Natural killer cell treated with Interleukin-12 subunit alpha and Interleukin-12 subunit beta and Interleukin-15 and Interleukin-18, amount 100 ng/mL, for 72 hours (primary cell): ENCODE results near the gene OR1L6. TPM values are rescaled to one million over a fixed set of nuclear protein-coding genes. Genes with fewer than 3 reads are reported as not detected.

ENCODE experiments used
- ATAC-seq, 2 donors: fragments of 150-1000 bp; cut with Tn5 transposase in 1 of 2; sonication (Bioruptor Pico), chemical (Tn5 transposase) in 1 of 2; 2 replicates each; pipeline ENCODE4 v1.10.0; 2021
- DNase-seq: peaks from one replicate; pipeline ENCODE4 v3.0.0; 2022; ENCODE audit warnings: low spot score
- H3K27ac Mint-ChIP-seq, 2 donors: 1 replicate in 1 of 2; 2 replicates in 1 of 2; pipeline ENCODE4 v1.8.0; 2022; ENCODE audit warnings: mixed read lengths in 2 of 2, mild to moderate bottlenecking in 1 of 2, moderate library complexity in 1 of 2
- H3K27me3 Mint-ChIP-seq, 2 donors: 1 replicate in 1 of 2; 2 replicates in 1 of 2; pipeline ENCODE4 v1.8.0; 2022; ENCODE audit warnings: mixed read lengths in 2 of 2
- H3K36me3 Mint-ChIP-seq: one replicate; pipeline ENCODE4 v1.8.0; 2022; ENCODE audit warnings: mixed read lengths
- H3K4me1 Mint-ChIP-seq, 2 donors: 1 replicate in 1 of 2; 2 replicates in 1 of 2; pipeline ENCODE4 v1.8.0; 2022; ENCODE audit warnings: low read depth in 2 of 2, mixed read lengths in 2 of 2, mild to moderate bottlenecking in 1 of 2
- H3K4me3 Mint-ChIP-seq: one replicate; pipeline ENCODE4 v1.8.0; 2022; ENCODE audit warnings: mixed read lengths
- H3K9me3 Mint-ChIP-seq: 2 replicates; pipeline ENCODE4 v1.8.0; 2022; ENCODE audit warnings: mixed read lengths
- total RNA-seq, 2 donors: library from RNA; stranded (reverse); gene quantifications; one replicate each; pipeline ENCODE4 v1.2.3, GENCODE V29; 2022

OR1L6 gene
- not detected for total RNA-seq

- H3K9me3 Mint-ChIP-seq, result peaks cover 4% of the 10 kb centered on the region
- ATAC-seq (no peak), DNase-seq (no peak)
- H3K4me3 Mint-ChIP-seq, result no peak within 1 kb of the TSS
- H3K27me3 Mint-ChIP-seq, result peaks cover 0 to 24% of the 10 kb centered on the region in 2 donors
- H3K36me3 Mint-ChIP-seq, result peaks cover 5% of the 10 kb centered on the region
- H3K27ac Mint-ChIP-seq, result no peak within 1 kb of the TSS
- H3K4me1 Mint-ChIP-seq, result no peaks in the 10 kb centered on the region
Measured at GRCh38 chr9:122742003-122742402, at the start of gene OR1L6. TSS of gene OR1L6 (plus strand) at chr9:122742303. CDS start at chr9:122749848, 7,545 bp downstream.

- H3K4me1 Mint-ChIP-seq, result no peaks in the 10 kb centered on the region
- no peak overlapping the region for H3K27ac Mint-ChIP-seq
- DNase-seq (no peak), ATAC-seq (no peak)
- peaks cover under 1 to 24% of the 10 kb centered on the region in 2 donors for H3K27me3 Mint-ChIP-seq
- H3K4me3 Mint-ChIP-seq, result no peak overlapping the region
- peaks cover 16% of the 10 kb centered on the region for H3K9me3 Mint-ChIP-seq
- peaks cover 17% of the 10 kb centered on the region for H3K36me3 Mint-ChIP-seq
Measured at GRCh38 chr9:122695696-122696095, 46.4 kb upstream of the OR1L6 start.

GRCh38 chr9:122718038-122718437 lies 24.1 kb upstream of the OR1L6 start:
- ATAC-seq, result no peak
- Mint-ChIP-seq H3K27ac (no peak overlapping the region), H3K27me3 (peaks cover 5 to 12% of the 10 kb centered on the region in 2 donors), H3K9me3 (peaks cover 20% of the 10 kb centered on the region), H3K36me3 (no peaks in the 10 kb centered on the region), H3K4me3 (no peak overlapping the region), H3K4me1 (no peaks in the 10 kb centered on the region)
- DNase-seq, result no peak

- no peak for DNase-seq
- ATAC-seq, result no peak
- Mint-ChIP-seq H3K27me3 (peaks cover 5 to 13% of the 10 kb centered on the region in 2 donors), H3K9me3 (peaks cover 20% of the 10 kb centered on the region), H3K4me3 (no peak overlapping the region), H3K27ac (no peak overlapping the region), H3K36me3 (peaks cover 3% of the 10 kb centered on the region), H3K4me1 (no peaks in the 10 kb centered on the region)
Measured at GRCh38 chr9:122719218-122719617, 22.9 kb upstream of the OR1L6 start.

GRCh38 chr9:122723690-122724089 lies 18.4 kb upstream of the OR1L6 start, which contains the start of gene OR1L4:
TSS of gene OR1L4 (plus strand) at chr9:122723990. CDS start at chr9:122723990, 0 bp downstream.
- Mint-ChIP-seq H3K27me3 (peaks cover 5 to 15% of the 10 kb centered on the region in 2 donors), H3K4me3 (no peak within 1 kb of the TSS), H3K27ac (no peak within 1 kb of the TSS), H3K36me3 (peaks cover 9% of the 10 kb centered on the region), H3K4me1 (no peaks in the 10 kb centered on the region), H3K9me3 (peaks cover 25% of the 10 kb centered on the region)
- ATAC-seq (no peak), DNase-seq (no peak)

- H3K9me3 Mint-ChIP-seq, result peaks cover 5% of the 10 kb centered on the region
- H3K4me1 Mint-ChIP-seq, result no peaks in the 10 kb centered on the region
- peaks cover 0 to 22% of the 10 kb centered on the region in 2 donors for H3K27me3 Mint-ChIP-seq
- no peak overlapping the region for H3K4me3 Mint-ChIP-seq
- peaks cover 24% of the 10 kb centered on the region for H3K36me3 Mint-ChIP-seq
- no peak for DNase-seq
- ATAC-seq, result no peak
- H3K27ac Mint-ChIP-seq, result no peak overlapping the region
Measured at GRCh38 chr9:122754825-122755224, 12.7 kb downstream of the OR1L6 start.

- peaks cover 39% of the 10 kb centered on the region for H3K36me3 Mint-ChIP-seq
- H3K27me3 Mint-ChIP-seq, result peaks cover 16 to 28% of the 10 kb centered on the region in 2 donors
- ATAC-seq (no peak), DNase-seq (no peak)
- peaks cover 22% of the 10 kb centered on the region for H3K9me3 Mint-ChIP-seq
- no peaks in the 10 kb centered on the region for H3K4me1 Mint-ChIP-seq
- H3K4me3 Mint-ChIP-seq, result no peak overlapping the region
- no peak overlapping the region for H3K27ac Mint-ChIP-seq
Measured at GRCh38 chr9:122767817-122768216, 25.7 kb downstream of the OR1L6 start.

- H3K36me3 Mint-ChIP-seq, result peaks cover 6% of the 10 kb centered on the region
- no peaks in the 10 kb centered on the region for H3K4me1 Mint-ChIP-seq
- H3K4me3 Mint-ChIP-seq, result no peak overlapping the region
- H3K9me3 Mint-ChIP-seq, result peaks cover 7% of the 10 kb centered on the region
- H3K27ac Mint-ChIP-seq, result no peak overlapping the region
- DNase-seq (no peak), ATAC-seq (no peak)
- peaks cover 8 to 19% of the 10 kb centered on the region in 2 donors for H3K27me3 Mint-ChIP-seq
Measured at GRCh38 chr9:122777052-122777451, 34.9 kb downstream of the OR1L6 start.

- no peak for ATAC-seq
- H3K9me3 Mint-ChIP-seq, result peaks cover 4% of the 10 kb centered on the region
- H3K27me3 Mint-ChIP-seq, result peaks cover 4 to 8% of the 10 kb centered on the region in 2 donors
- no peaks in the 10 kb centered on the region for H3K36me3 Mint-ChIP-seq
- H3K4me3 Mint-ChIP-seq, result no peak overlapping the region
- no peak overlapping the region for H3K27ac Mint-ChIP-seq
- no peak for DNase-seq
- no peaks in the 10 kb centered on the region for H3K4me1 Mint-ChIP-seq
Measured at GRCh38 chr9:122777935-122778627, 36.0 kb downstream of the OR1L6 start.

- Mint-ChIP-seq H3K27ac (no peak overlapping the region), H3K9me3 (no peaks in the 10 kb centered on the region)
Measured at GRCh38 chr9:122779181-122779580, 37.1 kb downstream of the OR1L6 start.

GRCh38 chr9:122780026-122780425 lies 37.9 kb downstream of the OR1L6 start:
- H3K27me3 Mint-ChIP-seq, result no peaks in the 10 kb centered on the region

More at GRCh38 chr9:122779181-122779580, 37.1 kb downstream of the OR1L6 start:
- Mint-ChIP-seq H3K4me3 (no peak overlapping the region), H3K4me1 (no peaks in the 10 kb centered on the region), H3K27me3 (no peaks in the 10 kb centered on the region), H3K36me3 (no peaks in the 10 kb centered on the region)
- DNase-seq (no peak), ATAC-seq (no peak)

GRCh38 chr9:122781671-122782070 lies 39.6 kb downstream of the OR1L6 start:
- no peaks in the 10 kb centered on the region for H3K9me3 Mint-ChIP-seq
- H3K4me3 Mint-ChIP-seq, result no peak overlapping the region
- ATAC-seq (no peak), DNase-seq (no peak)
- no peaks in the 10 kb centered on the region for H3K36me3 Mint-ChIP-seq
- no peak overlapping the region for H3K27ac Mint-ChIP-seq
- H3K27me3 Mint-ChIP-seq, result no peaks in the 10 kb centered on the region
- no peaks in the 10 kb centered on the region for H3K4me1 Mint-ChIP-seq

More at GRCh38 chr9:122780026-122780425, 37.9 kb downstream of the OR1L6 start:
- H3K4me1 Mint-ChIP-seq, result no peaks in the 10 kb centered on the region
- H3K27ac Mint-ChIP-seq, result no peak overlapping the region
- no peak overlapping the region for H3K4me3 Mint-ChIP-seq
- no peaks in the 10 kb centered on the region for H3K9me3 Mint-ChIP-seq
- ATAC-seq (no peak), DNase-seq (no peak)
- H3K36me3 Mint-ChIP-seq, result no peaks in the 10 kb centered on the region

GRCh38 chr9:122785269-122785668 lies 43.2 kb downstream of the OR1L6 start:
- ATAC-seq, result no peak
- Mint-ChIP-seq H3K27me3 (no peaks in the 10 kb centered on the region), H3K36me3 (no peaks in the 10 kb centered on the region), H3K4me1 (no peaks in the 10 kb centered on the region), H3K27ac (no peak overlapping the region), H3K4me3 (no peak overlapping the region), H3K9me3 (no peaks in the 10 kb centered on the region)
- DNase-seq, result no peak

GRCh38 chr9:122786338-122786737 lies 44.2 kb downstream of the OR1L6 start:
- H3K36me3 Mint-ChIP-seq, result no peaks in the 10 kb centered on the region
- H3K4me1 Mint-ChIP-seq, result no peaks in the 10 kb centered on the region
- ATAC-seq, result no peak
- H3K9me3 Mint-ChIP-seq, result no peaks in the 10 kb centered on the region
- no peak overlapping the region for H3K4me3 Mint-ChIP-seq
- no peak overlapping the region for H3K27ac Mint-ChIP-seq
- no peak for DNase-seq
- H3K27me3 Mint-ChIP-seq, result no peaks in the 10 kb centered on the region
